Fibroblast of gingiva (primary cell): ENCODE data around the gene SYP.

Experiments
- DNase-seq: peaks from one replicate; pipeline ENCODE4 v3.0.0-alpha.2; 2011; ENCODE audit warnings: low read depth

Gene SYP

DNA sequence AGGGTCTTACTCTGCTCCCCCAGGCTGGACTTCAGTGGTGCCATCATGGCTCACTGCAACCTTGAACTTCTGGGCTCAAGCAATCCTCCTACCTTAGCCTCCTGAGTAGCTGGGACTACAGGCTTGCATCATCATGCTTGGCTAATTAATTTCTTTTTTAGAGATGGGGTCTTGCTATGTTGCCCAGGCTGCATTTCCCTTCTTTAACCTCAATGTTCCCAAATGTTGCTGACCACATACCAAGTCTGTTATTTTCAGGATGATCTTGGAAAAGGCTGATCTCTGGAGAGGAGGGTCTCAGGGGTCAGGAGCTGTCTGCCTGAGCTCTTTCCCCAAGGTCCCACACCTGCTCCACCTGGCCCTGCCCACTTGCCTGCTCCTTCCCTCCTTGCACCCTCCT is 20.1 kb upstream of the SYP start:
- DNase-seq: no peak

DNA sequence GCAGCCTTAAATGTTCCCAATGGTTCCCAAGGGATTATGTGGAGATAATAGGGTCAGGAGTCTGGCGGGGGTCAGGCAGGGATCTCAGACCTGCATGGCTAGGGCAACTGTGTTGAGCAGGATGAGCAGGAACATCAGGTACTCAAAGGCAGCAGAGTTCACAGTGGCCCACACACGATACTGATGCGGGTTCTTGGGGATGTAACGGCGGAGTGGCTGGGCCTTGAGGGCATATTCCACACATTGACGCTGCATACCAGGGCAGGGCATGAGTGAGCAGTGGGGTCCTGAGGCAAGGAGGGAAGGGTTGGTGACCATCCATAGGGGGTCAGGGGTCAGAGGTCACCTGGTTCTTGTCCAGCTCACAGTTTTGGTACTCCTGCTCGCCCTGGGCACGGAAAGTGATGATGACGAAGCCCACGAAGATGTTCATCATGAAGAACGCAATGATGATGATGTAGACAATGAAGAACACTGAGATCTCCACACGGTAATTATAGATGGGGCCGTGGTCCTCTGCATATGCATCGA is 15.1 kb upstream of the SYP start:
- no peak for DNase-seq

DNA sequence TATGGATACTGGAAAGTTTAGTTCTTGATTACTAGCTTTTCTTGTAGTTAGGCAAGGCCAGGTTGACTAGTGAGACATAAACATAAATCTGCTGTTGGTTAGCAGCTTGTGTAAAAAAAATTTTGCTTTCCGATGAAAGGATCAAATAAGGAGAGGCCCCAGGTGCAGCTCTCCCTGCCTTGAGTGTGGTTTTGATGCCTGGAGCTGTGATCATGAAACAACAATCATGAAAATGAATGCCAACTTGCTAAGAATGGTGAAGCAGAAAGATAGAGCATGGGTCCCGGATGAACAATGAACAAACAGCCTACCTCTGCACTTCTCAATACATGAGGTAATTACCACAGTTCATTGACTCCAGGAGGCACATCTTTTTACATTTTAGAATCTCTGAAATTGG is 14.4 kb upstream of the SYP start:
- DNase-seq: no peak

DNA sequence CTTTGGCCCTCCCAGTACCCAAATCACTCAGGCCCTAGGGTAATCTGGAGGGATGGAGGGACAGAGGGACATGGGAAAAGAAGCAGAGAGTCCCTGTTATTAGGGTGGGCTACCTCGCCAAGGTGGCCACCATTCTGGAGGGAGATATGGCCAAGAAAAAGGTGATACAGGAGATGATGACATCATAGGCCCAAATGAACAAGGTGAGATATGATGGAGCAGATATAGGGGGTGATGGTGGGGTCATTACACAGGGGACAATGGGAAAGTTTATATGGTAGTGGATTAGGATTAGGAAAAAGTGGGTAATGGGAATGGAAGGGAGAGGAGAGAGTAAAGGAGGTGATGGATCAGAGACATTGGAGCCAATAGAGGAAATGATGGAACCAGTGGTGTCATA is 12.9 kb upstream of the SYP start:
- no peak for DNase-seq

DNA sequence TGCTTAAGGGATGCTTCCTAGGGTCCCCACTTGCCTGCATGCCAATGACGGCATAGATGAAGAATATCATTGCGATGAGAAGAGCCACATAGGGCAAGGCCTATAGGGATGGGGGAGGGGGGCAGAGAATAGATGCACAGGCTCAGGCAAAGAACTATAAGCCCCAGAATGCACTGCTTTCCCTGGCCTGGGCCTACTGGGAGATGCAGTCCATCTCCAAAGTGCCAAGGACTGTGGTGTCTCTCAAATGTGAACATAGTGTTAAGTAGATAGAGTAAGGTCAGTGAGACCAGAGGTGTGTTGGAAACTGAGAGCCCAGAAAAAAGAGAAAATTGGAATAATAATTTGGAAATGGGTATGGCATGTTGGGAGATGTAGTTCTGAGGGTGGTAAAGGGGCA is 12.2 kb upstream of the SYP start:
- no peak for DNase-seq

DNA sequence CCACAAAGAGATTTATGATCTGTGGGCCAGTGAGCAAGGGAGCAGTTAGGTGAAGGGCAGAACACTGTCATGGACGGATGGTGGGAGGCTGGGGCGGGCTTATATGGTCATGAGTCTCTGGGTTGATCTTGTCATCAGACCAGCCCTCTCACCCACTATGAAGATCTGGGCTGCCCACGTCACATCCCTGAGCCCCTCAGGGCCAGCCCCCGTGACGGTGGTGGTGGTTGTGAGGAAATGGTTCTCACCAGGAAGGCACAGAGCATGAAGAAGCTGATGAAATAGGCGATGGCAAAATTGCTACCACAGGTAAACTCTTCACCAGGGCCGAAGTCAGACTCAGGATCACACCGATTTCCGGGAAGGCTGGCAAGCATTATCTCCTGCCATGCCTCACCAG is 11.1 kb upstream of the SYP start:
- DNase-seq: no peak

- no peak for DNase-seq
These were observed 10.4 kb upstream of the SYP start for GRCh38 chrX:49210406-49210805.

DNA sequence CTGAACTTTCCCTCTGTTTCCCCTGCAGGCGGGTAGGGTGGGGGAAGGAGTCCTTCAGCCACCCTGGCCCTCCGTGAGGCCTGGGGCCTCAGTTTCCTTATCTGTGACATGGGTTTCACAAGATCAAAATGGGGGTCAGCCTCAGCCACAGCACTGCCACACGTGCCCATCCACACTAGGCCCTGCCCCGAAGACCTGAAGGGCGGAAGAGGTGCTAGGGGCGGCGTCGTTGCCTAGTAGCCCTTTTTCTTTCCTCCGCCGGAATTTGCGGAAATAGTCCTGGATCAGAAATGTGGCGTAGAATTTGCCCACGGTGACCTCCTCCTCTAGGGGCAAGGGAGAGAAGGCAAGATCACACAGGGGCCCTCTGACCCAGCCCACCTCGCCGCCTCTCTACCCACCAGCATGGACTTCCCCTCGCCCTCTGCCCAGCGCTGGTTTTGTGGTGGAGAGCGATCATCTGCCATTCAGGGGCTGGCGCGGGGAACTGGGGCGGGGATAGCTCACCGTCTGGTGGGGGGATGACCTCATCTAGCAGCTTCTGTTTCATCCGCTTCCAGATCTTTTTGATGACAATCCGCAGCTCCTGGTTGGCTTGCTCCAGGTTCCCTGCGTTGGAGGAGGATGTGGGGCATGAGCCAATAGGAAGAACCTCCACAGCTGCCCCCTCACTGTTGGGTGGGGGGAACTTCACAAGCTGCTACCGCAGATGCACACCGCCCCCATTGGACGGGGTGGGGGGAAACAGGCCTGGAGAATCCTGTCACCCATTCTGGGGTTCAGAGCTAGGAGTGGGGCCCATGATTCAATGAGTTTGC is 9.7 kb upstream of the SYP start:
- no peak for DNase-seq

DNA sequence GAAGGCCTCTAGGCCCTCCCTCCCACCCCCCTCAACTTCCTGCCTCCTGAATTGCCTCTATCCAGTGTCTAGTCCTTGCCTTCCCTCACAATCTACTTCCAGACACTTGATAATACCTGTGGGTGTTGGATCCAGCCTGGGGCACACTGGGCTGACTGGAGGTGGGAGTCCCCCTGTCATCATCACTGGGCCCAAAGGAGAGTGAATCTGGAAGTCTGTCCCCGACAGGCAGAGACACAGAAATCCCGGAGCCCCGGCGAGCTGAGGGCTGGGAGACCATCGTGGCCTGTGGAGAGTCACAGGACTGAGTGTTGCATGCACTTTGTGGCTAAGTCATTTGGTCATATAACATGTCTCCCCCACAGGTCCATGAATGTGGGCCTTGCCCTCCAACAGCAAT is 8.4 kb upstream of the SYP start:
- no peak for DNase-seq

GRCh38 chrX:49206543-49206942 is 6.5 kb upstream of the SYP start:
- no peak for DNase-seq

- DNase-seq: no peak
These were observed 5.5 kb upstream of the SYP start for GRCh38 chrX:49205443-49205842.

DNA sequence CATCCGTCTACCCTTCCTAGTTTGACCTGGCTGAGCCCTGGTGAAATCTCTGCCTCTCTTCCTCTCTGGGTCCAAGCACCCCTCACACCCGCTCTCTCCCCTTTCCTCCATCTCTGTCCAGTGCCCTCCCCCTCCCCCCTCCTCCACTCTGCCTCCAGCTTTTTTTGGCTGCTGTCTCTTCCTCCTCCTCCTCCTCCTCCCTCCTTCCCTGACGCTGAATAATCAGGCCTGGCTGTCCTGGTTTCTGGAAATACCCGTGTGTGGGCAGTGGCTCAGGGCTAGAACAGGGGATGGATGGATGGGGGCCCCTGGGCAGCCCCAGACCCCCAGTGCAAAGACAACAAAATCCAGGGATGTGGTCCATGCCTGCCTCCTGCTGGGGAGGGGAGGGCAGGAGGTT is 4.7 kb upstream of the SYP start:
- no peak for DNase-seq

- DNase-seq: no peak
These were observed 4.0 kb upstream of the SYP start for GRCh38 chrX:49204017-49204416.

GRCh38 chrX:49203536-49203935 is 3.5 kb upstream of the SYP start:
- no peak for DNase-seq

- no peak for DNase-seq
These were observed 2.0 kb upstream of the SYP start for GRCh38 chrX:49202022-49202421.

DNA sequence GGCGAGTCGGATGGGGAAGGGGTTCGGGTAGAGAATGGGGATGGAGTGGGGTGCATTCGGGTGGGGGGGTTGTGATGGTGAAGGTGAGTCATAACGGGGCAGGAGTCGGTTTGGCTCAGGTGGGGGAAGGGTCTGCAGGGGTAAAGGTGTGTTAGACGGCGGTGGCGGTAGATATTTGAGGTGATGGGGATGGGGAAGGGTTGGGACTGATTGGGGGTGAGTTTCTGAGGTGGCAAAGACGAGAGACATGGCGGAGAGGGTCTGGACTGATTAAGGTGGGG is 738 bp downstream of the SYP start:
- no peak for DNase-seq

DNA sequence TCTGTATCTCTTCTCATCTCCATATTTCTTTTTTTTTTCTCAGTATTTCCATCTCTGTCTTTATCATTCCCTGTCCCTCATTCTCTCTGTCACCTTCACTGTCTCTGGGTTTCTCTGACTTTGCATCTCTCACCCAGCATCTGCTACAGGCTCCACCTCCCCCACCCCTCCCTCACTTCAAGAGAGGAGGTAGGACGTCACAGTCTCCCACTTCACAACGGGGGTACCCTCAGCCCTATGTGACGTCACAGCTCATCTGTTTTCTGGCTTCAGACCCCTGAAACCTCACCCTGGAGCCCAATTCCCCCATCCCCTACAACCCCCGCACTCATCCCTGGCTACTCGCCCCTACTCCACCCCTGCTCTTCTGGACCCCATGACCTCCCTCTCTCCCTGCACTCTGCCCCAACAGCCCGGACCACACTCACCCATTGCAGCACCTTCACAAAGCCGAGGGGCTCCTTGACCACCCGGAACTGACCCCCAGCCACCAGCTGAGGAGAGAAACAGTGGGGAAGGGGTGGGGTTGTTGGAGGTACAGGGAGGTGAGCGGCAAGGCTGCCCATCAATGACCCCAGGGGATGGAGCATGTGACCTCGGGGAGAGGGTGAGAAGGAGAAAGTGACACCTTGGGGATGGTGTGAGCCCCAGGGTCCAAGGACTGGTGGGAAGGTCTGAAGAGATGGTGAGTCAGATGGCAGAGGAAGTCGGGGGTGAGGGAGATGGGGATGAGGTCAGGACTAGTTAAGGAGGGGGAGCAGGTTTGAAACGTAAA is 1.3 kb downstream of the SYP start:
- no peak for DNase-seq

DNA sequence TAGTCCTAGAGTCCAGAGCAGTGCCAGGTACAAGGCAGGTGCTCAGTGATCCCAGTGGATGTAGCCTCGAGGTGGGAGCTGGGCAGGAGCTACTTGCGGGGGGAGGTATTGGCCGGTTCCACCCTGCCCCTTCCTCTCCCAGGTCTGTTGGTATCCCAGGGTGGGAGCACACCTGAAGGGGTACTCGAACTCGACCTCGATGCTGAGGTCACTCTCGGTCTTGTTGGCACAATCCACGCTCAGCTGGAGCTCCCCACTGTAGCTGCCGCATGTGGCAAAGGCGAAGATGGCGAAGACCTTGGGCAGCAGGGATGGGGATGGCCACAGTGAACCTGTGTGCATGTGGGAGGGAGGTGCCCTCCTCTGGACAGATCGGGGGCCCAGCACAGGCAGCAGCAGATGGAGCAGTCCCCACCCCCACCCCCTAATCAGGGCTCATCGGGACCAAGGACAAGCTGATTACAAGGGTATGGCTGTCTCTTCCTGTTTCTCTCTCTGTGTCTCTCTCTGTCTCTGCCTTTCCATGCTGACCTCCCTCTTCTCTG is 2.4 kb downstream of the SYP start:
- DNase-seq: no peak

DNA sequence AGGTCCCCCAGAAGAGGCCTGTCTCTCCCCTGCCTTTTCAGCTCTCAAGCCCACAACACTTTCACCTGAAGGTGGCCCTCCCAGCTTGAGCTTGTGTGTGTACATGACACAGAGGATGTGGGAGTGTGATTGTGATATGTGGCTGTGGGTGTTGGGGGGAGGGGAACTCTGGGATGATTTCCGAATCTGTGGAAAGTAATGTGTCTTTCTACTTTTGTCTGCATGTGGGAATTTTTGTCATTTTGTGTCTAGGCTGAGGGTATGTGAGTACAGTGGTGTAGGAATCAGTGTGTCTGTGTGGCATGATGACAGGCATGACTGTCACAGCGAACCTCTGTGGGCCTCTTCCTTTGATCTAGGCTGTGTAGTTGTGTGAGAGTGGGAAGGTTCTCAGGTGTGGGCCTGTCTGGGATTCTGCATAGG is 6.4 kb downstream of the SYP start:
- DNase-seq: no peak

GRCh38 chrX:49192722-49193328 is 7.2 kb downstream of the SYP start:
- DNase-seq: no peak

DNA sequence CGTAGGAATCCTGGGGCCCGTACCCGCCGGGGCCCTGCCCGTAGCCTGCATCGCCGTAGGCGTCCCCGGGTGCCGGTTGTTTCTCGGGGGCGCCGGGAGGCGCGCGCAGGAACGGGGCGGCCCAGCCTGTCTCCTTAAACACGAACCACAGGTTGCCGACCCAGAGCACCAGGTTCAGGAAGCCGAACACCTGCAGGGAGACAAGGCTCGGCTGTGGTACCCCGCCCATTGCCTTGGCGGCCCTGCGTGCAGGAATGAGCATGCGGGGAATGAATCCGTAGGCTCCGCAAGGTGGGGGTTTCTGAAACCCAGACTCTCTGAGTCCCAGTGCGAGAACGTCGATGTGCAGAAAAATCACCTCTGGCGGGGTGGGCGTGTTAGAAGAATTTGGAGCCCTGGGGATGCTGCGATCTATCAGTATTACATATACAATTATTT is 8.4 kb downstream of the SYP start:
- no peak for DNase-seq

GRCh38 chrX:49190821-49191573 is 9.0 kb downstream of the SYP start:
- peak; percentile 100 for DNase-seq
